Ishikawa (cell line): ENCODE data around the gene GRK5.

Experiments
- EGR1 ChIP-seq: IDR thresholded peaks from 2 replicates; pipeline ENCODE4 v1.6.1; 2012
- EP300 ChIP-seq: IDR thresholded peaks from 2 replicates; pipeline ENCODE4 v1.6.1; 2012; ENCODE audit warnings: borderline replicate concordance
- FOXM1 ChIP-seq: IDR thresholded peaks from 2 replicates; pipeline ENCODE4 v1.6.1; 2012; ENCODE audit warnings: low read depth, borderline replicate concordance
- RAD21 ChIP-seq: IDR thresholded peaks from 2 replicates; pipeline ENCODE4 v1.6.1; 2012; ENCODE audit warnings: low read depth
- TAF1 ChIP-seq: IDR thresholded peaks from 2 replicates; pipeline ENCODE4 v1.6.1; 2012; ENCODE audit warnings: low read depth, mild to moderate bottlenecking
- TCF12 ChIP-seq: IDR thresholded peaks from 2 replicates; pipeline ENCODE4 v1.6.1; 2012; ENCODE audit warnings: low read depth
- TEAD4 ChIP-seq: IDR thresholded peaks from 2 replicates; pipeline ENCODE4 v1.6.1; 2012
- YY1 ChIP-seq: IDR thresholded peaks from 2 replicates; pipeline ENCODE4 v1.6.1; 2012; ENCODE audit warnings: low read depth
- TF ChIP-seq, protein P1 (sequence below): IDR thresholded peaks from 2 replicates; pipeline ENCODE4 v1.6.1; 2012
- TF ChIP-seq, protein P2 (sequence below): IDR thresholded peaks from 2 replicates; pipeline ENCODE4 v1.6.1; 2012; ENCODE audit warnings: low read depth, mild to moderate bottlenecking

DNA sequence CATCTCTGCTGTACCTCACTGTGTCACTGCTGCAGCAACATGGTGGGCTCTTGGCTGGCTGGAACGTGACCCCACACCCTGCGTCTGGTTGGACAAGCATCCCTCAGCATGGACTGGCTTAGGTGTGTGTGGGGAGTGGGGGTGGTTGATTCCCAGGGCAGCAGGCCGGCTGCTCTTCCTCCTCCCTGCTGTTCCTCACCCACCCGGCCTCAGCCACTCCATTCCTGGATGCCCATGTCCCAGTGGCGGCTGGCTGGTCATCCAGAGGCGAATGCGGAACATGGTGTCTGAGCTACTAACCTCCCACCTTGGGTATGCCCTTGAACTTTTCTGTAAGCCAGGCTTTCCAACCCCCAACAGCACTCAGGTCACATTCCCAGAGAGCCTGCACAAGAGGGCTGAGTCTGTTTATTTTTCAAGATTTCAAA is 81.2 kb downstream of the GRK5 start:
- TF ChIP-seq RAD21 = no peak
- no peak for TF ChIP-seq EGR1
- no peak for TF ChIP-seq FOXM1
- no peak for TF ChIP-seq TEAD4
- TF ChIP-seq, protein P1, sequence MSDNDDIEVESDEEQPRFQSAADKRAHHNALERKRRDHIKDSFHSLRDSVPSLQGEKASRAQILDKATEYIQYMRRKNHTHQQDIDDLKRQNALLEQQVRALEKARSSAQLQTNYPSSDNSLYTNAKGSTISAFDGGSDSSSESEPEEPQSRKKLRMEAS = no peak
- TF ChIP-seq YY1 = no peak
- no peak for TF ChIP-seq EP300
- TF ChIP-seq TAF1 = no peak
- TF ChIP-seq, protein P2, sequence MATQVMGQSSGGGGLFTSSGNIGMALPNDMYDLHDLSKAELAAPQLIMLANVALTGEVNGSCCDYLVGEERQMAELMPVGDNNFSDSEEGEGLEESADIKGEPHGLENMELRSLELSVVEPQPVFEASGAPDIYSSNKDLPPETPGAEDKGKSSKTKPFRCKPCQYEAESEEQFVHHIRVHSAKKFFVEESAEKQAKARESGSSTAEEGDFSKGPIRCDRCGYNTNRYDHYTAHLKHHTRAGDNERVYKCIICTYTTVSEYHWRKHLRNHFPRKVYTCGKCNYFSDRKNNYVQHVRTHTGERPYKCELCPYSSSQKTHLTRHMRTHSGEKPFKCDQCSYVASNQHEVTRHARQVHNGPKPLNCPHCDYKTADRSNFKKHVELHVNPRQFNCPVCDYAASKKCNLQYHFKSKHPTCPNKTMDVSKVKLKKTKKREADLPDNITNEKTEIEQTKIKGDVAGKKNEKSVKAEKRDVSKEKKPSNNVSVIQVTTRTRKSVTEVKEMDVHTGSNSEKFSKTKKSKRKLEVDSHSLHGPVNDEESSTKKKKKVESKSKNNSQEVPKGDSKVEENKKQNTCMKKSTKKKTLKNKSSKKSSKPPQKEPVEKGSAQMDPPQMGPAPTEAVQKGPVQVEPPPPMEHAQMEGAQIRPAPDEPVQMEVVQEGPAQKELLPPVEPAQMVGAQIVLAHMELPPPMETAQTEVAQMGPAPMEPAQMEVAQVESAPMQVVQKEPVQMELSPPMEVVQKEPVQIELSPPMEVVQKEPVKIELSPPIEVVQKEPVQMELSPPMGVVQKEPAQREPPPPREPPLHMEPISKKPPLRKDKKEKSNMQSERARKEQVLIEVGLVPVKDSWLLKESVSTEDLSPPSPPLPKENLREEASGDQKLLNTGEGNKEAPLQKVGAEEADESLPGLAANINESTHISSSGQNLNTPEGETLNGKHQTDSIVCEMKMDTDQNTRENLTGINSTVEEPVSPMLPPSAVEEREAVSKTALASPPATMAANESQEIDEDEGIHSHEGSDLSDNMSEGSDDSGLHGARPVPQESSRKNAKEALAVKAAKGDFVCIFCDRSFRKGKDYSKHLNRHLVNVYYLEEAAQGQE = no peak
- no peak for TF ChIP-seq TCF12
